ENCODE results near the gene SCFD2.
"Not testable (repeated sequence)": the region's sequence is repeated elsewhere in the genome, so short reads cannot be mapped to it uniquely, and the experiment has no call there.

Gene SCFD2

GRCh38 chr4:53040851-53041250 is 325.0 kb downstream of the SCFD2 start:
- no peak for DNase-seq

- no peak for DNase-seq
These were observed 325.4 kb downstream of the SCFD2 start for GRCh38 chr4:53040459-53040815.

GRCh38 chr4:53039741-53040458 is 326.0 kb downstream of the SCFD2 start:
- no peak for DNase-seq

- no peak for DNase-seq
These were observed 328.0 kb downstream of the SCFD2 start for GRCh38 chr4:53037892-53038291.

- DNase-seq: not testable (repeated sequence)
These were observed 333.0 kb downstream of the SCFD2 start for GRCh38 chr4:53032908-53033307.

GRCh38 chr4:53026233-53026632 is 339.6 kb downstream of the SCFD2 start:
- DNase-seq: no peak

GRCh38 chr4:53023677-53024299 is 342.1 kb downstream of the SCFD2 start:
- DNase-seq: no peak

- DNase-seq: no peak
These were observed 343.3 kb downstream of the SCFD2 start for GRCh38 chr4:53022513-53023100.

- DNase-seq: no peak
These were observed 343.9 kb downstream of the SCFD2 start for GRCh38 chr4:53021754-53022512.

GRCh38 chr4:53019485-53020382 is 346.1 kb downstream of the SCFD2 start:
- no peak for DNase-seq

GRCh38 chr4:53018471-53018870 is 347.4 kb downstream of the SCFD2 start:
- no peak for DNase-seq

- DNase-seq: no peak
These were observed 349.6 kb downstream of the SCFD2 start for GRCh38 chr4:53016099-53016820.

- DNase-seq: peak; percentile 14
These were observed 350.2 kb downstream of the SCFD2 start for GRCh38 chr4:53015681-53016080.

- no peak for DNase-seq
These were observed 351.0 kb downstream of the SCFD2 start for GRCh38 chr4:53014881-53015280.

- DNase-seq: no peak
These were observed 351.7 kb downstream of the SCFD2 start for GRCh38 chr4:53013873-53014775.

GRCh38 chr4:53012738-53013137 is 353.1 kb downstream of the SCFD2 start:
- DNase-seq: no peak

- DNase-seq: no peak
These were observed 354.5 kb downstream of the SCFD2 start for GRCh38 chr4:53011259-53011905.

GRCh38 chr4:53010318-53010717 is 355.5 kb downstream of the SCFD2 start:
- no peak for DNase-seq

- DNase-seq: no peak
These were observed 356.0 kb downstream of the SCFD2 start for GRCh38 chr4:53009824-53010223.

GRCh38 chr4:53007024-53007423 is 358.8 kb downstream of the SCFD2 start:
- DNase-seq: no peak
